ENCODE measurements around the gene KRT81. TPM values are rescaled to one million over a fixed set of nuclear protein-coding genes. Genes with fewer than 3 reads are reported as not detected.
A peak's percentile ranks its signal among the peaks of the same experiment; 100 is the strongest.
"Not testable (repeated sequence)": the region's sequence is repeated elsewhere in the genome, so short reads cannot be mapped to it uniquely, and the experiment has no call there.

Gene KRT81
- total RNA-seq, 1 experiment from 2014 or later: 0.70 TPM

DNA sequence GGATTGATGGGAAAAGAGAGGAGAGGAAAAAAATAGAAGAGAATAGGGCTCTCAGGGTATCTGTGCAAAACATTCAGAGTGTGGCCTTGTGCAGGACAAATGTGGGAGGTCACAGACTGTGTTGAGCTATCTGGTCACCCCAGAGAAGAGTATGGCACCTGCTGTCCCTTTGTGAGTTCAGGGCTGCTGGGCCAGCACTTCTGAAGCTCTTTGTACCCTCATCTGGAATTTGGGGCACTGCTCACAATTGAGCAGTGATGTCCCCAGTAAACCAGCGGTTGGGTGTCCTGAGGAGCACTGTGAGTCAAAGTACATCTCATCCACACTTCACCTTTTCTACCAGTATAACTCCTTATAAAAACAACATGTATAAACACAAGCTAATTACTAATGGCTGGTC lies 2.6 kb upstream of the KRT81 start:
- peaks cover 3% of the 10 kb centered on the region for H3K27me3 Mint-ChIP-seq (ENCODE audit: low read depth)
- POLR2A ChIA-PET: no interaction called here

DNA sequence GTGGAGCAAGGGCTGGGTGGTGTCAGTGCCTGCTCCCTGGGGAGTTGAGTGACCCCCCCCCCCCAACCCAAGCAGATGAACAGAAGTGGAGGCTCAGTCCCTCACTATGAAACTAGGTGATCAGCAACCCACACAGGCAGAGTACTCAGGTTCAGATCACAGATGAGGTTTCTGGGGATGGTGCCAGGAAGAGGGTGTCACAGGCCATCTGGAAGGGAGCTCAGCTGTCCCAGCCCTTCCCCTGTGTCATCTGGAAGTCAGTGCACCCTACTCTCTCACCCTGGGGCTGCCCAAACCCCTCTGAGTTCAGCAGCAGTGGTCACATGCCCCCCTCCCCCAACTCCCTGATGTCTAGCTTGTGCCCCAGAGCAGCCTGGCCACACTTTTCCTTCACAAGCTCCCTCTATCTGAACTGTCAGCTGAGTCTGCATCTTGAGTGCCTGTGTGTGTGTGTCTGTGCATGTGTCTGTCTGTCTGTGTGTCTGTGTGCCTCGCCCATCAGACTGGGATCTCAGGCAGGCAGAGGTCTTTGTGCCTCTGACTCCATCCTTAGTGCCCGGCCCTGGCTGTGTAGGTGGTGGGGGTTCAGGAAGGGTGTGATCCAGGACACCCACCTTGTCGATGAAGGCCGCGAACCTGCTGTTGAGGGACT lies 725 bp downstream of the KRT81 start:
- H3K36me3 Mint-ChIP-seq; H3K27ac Mint-ChIP-seq; ATAC-seq; POLR2A ChIA-PET; H3K4me3 Mint-ChIP-seq; DNase-seq (ENCODE audit: low spot score); H3K9me3 Mint-ChIP-seq; H3K27me3 Mint-ChIP-seq (ENCODE audit: low read depth); CTCF ChIA-PET: not testable (repeated sequence)
- H3K4me1 Mint-ChIP-seq: peaks cover 11% of the 10 kb centered on the region

More for the DNA sequence above, 2.6 kb upstream of the KRT81 start:
- H3K27ac Mint-ChIP-seq: no peak overlapping the region
- CTCF ChIA-PET: interaction anchor here (1.0 to 4.1 kb wide), 4 partner anchors 14 to 72 kb away, joined by 3 to 26 read pairs (median 8); no protein-coding TSS in a partner anchor
- H3K4me1 Mint-ChIP-seq: no peaks in the 10 kb centered on the region
- ATAC-seq: no peak
- no peaks in the 10 kb centered on the region for H3K9me3 Mint-ChIP-seq
- DNase-seq (ENCODE audit: low spot score): no peak
- TF ChIP-seq MXD4 (CRISPR knock-in tag; IDR thresholded peaks at IDR 0.05; ENCODE audit: borderline replicate concordance) (no peak), ATF6 (CRISPR knock-in tag; IDR thresholded peaks at IDR 0.05) (no peak), TP53 (CRISPR knock-in tag; IDR thresholded peaks at IDR 0.05) (no peak), ZNF281 (CRISPR knock-in tag; IDR thresholded peaks at IDR 0.05) (no peak), ZNF219 (CRISPR knock-in tag; IDR thresholded peaks at IDR 0.05; ENCODE audit: borderline replicate concordance) (no peak), FOXJ3 (CRISPR knock-in tag; IDR thresholded peaks at IDR 0.05; ENCODE audit: borderline replicate concordance) (no peak), ESRRA (CRISPR knock-in tag; IDR thresholded peaks at IDR 0.05; ENCODE audit: borderline replicate concordance) (no peak), FOXK1 (CRISPR knock-in tag; IDR thresholded peaks at IDR 0.05) (no peak), HMGA2 (CRISPR knock-in tag; IDR thresholded peaks at IDR 0.05) (no peak), IRF1 (CRISPR knock-in tag; IDR thresholded peaks at IDR 0.05) (no peak), EMX1 (CRISPR knock-in tag; IDR thresholded peaks at IDR 0.05) (no peak), SMAD3 (CRISPR knock-in tag; IDR thresholded peaks at IDR 0.05; ENCODE audit: borderline replicate concordance) (no peak)
- TF ChIP-seq, protein P1, sequence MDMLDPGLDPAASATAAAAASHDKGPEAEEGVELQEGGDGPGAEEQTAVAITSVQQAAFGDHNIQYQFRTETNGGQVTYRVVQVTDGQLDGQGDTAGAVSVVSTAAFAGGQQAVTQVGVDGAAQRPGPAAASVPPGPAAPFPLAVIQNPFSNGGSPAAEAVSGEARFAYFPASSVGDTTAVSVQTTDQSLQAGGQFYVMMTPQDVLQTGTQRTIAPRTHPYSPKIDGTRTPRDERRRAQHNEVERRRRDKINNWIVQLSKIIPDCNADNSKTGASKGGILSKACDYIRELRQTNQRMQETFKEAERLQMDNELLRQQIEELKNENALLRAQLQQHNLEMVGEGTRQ (CRISPR knock-in tag; IDR thresholded peaks at IDR 0.05): no peak
- TF ChIP-seq, protein P2, sequence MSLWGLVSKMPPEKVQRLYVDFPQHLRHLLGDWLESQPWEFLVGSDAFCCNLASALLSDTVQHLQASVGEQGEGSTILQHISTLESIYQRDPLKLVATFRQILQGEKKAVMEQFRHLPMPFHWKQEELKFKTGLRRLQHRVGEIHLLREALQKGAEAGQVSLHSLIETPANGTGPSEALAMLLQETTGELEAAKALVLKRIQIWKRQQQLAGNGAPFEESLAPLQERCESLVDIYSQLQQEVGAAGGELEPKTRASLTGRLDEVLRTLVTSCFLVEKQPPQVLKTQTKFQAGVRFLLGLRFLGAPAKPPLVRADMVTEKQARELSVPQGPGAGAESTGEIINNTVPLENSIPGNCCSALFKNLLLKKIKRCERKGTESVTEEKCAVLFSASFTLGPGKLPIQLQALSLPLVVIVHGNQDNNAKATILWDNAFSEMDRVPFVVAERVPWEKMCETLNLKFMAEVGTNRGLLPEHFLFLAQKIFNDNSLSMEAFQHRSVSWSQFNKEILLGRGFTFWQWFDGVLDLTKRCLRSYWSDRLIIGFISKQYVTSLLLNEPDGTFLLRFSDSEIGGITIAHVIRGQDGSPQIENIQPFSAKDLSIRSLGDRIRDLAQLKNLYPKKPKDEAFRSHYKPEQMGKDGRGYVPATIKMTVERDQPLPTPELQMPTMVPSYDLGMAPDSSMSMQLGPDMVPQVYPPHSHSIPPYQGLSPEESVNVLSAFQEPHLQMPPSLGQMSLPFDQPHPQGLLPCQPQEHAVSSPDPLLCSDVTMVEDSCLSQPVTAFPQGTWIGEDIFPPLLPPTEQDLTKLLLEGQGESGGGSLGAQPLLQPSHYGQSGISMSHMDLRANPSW (CRISPR knock-in tag; conservative IDR thresholded peaks at IDR 0.05; ENCODE audit: low read depth): no peak
- TF ChIP-seq, protein P3, sequence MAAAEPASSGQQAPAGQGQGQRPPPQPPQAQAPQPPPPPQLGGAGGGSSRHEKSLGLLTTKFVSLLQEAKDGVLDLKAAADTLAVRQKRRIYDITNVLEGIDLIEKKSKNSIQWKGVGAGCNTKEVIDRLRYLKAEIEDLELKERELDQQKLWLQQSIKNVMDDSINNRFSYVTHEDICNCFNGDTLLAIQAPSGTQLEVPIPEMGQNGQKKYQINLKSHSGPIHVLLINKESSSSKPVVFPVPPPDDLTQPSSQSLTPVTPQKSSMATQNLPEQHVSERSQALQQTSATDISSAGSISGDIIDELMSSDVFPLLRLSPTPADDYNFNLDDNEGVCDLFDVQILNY (CRISPR knock-in tag; IDR thresholded peaks at IDR 0.05): no peak
- no peaks in the 10 kb centered on the region for H3K36me3 Mint-ChIP-seq
- no peak overlapping the region for H3K4me3 Mint-ChIP-seq

DNA sequence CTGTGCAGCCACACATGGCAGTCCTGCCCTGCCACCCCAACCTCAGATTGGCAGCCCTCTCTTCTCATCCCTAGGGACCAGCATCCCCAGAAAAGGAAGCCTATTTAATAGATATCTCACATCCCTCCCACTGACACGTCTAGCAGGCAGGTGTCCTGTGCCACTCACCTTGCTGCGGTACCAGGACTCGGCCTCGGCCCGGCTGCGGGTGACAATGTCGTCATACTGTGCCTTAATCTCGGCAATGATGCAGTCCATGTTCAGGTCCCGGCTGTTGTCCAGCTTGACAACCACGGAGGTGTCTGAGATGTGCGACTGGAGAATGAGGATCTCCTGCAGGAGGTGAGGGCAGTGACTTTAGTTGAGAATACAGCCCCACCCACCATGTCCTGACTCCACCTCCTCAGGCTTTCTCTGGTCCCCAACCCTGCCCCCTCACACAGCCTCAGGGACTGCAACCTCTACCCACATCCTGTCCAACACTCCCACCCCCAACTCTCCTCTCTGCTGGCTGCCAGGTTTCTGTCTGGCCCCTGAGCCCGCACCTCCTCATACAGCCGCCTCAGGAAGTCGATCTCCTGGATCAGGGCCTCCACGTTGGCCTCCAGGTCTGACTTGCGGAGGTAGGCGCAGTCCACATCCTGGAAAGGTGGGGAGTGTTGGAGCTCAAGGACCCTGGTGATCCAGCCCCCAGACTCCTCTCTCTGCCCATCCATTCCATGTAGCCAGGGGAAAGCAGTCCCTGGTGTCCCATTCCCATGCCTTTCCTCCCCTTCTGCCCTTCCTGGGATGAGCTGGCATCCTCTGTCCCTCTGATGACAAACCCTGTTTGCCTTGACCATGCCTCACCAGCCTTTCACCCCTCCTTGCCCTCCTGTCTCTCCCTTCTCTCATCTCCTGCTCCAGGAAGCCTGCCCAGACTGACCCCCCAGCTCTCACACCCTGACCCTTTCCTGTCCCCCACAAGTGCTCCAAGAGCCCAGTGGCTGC lies 3.2 kb downstream of the KRT81 start:
- CTCF ChIA-PET: interaction anchor here (1.1 to 1.5 kb wide), 2 partner anchors 9 to 62 kb away, joined by 4 read pairs; no protein-coding TSS in a partner anchor
- H3K4me1 Mint-ChIP-seq: peaks cover 11% of the 10 kb centered on the region
- H3K9me3 Mint-ChIP-seq; DNase-seq (ENCODE audit: low spot score); H3K27me3 Mint-ChIP-seq (ENCODE audit: low read depth); H3K27ac Mint-ChIP-seq; H3K4me3 Mint-ChIP-seq; POLR2A ChIA-PET; H3K36me3 Mint-ChIP-seq: not testable (repeated sequence)
- peak; percentile 87 for ATAC-seq

Measured in WTC11 (cell line).